H4 (cell line): ENCODE measurements around the gene ITGA6. TPM values are rescaled to one million over a fixed set of nuclear protein-coding genes. Genes with fewer than 3 reads are reported as not detected.

ENCODE experiments used
- DNase-seq: peaks from one replicate; pipeline ENCODE4 v3.0.0-alpha.2; 2015; ENCODE audit warnings: low spot score
- total RNA-seq: library from RNA; depleted of rRNA; stranded (reverse); fragments of >200 nt; shearing (Covaris generic); gene quantifications from 2 replicates; pipeline ENCODE4 v1.2.3, GENCODE V29; 2014; rRNA removed

Gene ITGA6
- total RNA-seq: 26.8 and 29.1 TPM in 2 replicates

GRCh38 chr2:172427256-172427989, at the start of gene ITGA6:
ITGA6 (plus strand) TSS chr2:172427586.
- peak; percentile 42 for DNase-seq

- no peak for DNase-seq
Measured at GRCh38 chr2:172380436-172381274, 46.7 kb upstream of the ITGA6 start.

GRCh38 chr2:172381275-172382027, 45.9 kb upstream of the ITGA6 start:
- DNase-seq: no peak

DNA sequence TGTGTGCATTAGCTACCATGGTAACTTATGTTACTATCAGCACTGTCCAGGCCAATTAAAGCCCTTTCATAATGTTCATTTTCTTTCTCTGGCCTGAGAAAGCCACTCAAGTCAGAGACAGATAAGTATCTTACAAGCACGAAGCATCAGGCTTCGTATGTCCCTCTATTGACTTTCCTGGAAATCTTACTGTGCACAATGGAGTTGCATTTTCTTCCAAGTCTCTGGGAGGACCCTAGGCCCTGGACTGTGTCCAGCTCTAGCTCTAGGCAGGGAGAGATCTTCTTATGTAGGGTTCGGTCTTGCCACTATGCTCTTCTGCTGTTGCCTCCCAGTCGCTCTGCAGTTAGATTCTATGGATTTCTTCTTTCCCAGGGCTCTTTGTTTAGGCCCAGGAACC, 40.0 kb upstream of the ITGA6 start:
- no peak for DNase-seq

DNA sequence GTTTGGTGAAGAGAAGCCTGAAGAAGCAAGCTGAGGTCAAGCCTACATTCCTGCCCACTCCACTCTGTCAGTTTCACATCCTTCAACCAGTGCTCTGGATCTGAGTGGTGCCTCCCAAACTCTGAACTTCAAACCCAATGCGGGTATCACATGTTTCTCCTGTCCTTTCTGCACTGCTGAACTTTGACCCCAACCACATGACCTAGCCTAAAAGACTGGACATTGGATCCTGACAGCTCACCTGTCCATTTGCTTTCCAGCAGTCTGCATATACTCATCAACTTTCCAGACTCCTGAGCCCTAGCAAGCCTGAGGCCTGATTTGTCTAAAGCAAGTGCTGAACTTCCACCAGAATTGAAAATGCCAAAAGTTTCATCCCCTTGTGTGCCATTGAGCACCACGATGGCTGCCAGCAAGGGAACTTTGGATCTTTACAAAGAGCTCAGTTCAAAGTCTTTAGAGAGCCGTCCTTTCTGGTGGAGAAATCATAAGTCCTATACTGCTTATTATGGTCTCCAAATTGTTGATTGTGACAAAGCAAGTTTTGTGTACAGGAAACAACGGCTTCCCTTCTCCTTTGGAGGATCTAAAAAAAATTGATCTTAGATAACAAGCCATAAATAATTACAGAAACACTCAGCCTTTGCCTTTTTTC, 37.6 kb upstream of the ITGA6 start:
- DNase-seq: no peak

DNA sequence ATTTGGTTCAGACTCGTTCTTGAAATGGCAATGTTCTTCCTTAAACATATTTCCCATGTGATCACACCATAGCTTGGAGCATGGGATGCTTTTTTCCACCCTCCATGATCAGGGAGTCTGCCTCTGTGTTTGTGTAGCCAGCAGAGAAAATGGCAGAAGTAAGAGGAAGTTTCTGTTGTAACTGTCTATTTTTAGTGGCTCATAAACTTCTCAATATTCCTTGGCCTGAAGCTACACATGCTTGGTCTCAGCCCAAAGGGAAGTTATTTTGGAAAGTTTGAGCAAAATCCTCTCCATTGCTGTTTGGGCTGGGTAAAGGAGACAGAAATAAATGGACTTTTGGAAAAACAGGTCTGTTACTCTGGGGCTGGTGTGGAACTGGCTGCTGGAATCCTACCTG, 33.4 kb upstream of the ITGA6 start:
- DNase-seq: no peak

GRCh38 chr2:172395503-172395902, 31.9 kb upstream of the ITGA6 start:
- DNase-seq: no peak

GRCh38 chr2:172397148-172397834, 30.1 kb upstream of the ITGA6 start:
- DNase-seq: no peak

GRCh38 chr2:172398440-172398839, 28.9 kb upstream of the ITGA6 start:
- no peak for DNase-seq

- no peak for DNase-seq
Measured at GRCh38 chr2:172399765-172400164, 27.6 kb upstream of the ITGA6 start.

- DNase-seq: no peak
Measured at GRCh38 chr2:172402198-172402597, 25.2 kb upstream of the ITGA6 start.

DNA sequence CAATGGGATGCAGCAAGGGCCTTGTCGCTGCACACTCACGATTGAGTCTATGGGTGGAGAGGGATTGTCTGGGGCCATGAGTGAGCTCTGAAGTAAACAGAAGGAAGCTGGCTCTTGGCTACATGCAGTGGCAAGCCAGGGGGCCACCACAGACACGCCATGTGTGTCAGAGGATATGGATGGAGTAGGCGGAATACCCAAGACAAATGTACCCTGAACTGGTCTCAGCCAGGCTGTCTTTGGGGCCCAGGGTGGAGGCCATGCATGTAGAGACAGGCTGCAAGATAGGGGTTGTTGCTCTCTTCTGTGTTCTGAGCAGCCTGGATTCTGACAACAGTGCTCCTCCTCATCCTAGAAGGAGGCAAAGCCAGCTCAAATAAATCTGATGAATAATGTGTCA, 24.0 kb upstream of the ITGA6 start:
- DNase-seq: no peak

GRCh38 chr2:172403881-172404468, 23.4 kb upstream of the ITGA6 start:
- no peak for DNase-seq

DNA sequence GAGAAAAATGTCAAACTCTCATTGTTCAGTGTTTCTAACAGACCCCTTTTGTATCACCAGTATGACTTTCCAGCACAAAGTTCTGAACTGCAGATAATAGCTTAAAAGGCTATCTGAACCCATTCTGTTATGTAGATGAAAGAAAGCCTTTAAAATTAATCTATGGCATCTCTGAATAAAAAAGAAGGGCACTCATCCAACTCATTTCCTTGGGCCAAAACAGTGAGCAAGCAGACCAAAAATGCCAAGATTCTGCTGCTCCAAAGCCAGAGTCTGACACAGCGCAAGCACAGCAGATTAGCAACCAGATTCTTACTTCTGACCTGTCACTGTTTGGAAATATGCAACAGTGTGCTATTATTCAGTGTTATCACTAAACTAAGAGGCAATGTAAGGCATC, 22.6 kb upstream of the ITGA6 start:
- no peak for DNase-seq

GRCh38 chr2:172405673-172406072, 21.7 kb upstream of the ITGA6 start:
- no peak for DNase-seq

- DNase-seq: no peak
Measured at GRCh38 chr2:172408143-172408766, 19.1 kb upstream of the ITGA6 start.

DNA sequence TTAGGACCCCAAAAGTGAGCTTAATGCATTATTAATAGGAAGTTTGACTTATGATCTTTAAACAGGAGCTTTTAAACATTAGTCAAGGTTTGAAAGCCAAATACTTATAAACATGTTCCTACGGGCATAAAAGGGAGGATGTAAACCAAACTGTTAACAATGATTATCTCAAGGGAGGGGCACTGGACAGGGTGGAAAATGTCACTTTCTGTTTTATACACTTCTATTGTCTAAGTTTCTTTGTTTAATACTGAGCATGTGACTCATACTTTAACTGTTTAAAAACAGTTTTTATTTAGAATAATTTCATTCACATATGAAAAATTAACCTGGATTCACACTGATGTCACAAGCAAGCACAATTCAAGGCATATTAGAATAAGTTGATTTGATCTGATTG, 18.3 kb upstream of the ITGA6 start:
- no peak for DNase-seq

- DNase-seq: no peak
Measured at GRCh38 chr2:172412984-172413492, 14.3 kb upstream of the ITGA6 start.

DNA sequence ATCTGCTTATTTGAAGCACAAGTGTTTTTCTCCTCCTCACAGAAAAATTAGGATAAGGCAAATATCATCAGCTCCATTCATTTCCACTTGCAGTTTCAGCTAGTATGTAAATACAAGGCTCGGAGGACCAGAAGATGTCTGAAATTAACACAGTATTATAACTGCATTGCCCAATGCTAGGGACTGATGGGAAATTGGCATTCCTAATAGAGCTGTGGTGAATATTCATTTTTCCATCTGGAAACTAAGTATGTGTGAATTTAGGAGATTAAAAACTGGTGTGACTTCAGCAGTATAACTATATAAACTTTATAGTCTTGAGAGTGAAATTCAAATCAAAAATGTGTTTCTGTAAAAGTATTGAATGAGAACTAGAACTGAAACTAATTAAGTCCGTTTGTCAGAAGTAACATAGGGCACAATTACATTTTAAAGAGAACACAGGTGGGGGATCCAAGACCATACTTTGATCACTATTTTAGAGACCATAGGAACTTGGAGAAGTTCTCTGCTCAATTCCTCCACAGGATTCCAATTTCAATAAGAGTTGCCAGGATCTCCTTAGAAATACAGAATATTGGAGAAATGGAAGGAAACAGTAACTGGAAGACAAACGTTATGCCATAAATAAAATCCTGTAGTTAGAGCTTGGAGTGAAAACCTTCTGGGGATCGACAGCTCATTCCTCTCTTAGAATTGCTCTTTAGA, 12.1 kb upstream of the ITGA6 start:
- no peak for DNase-seq

GRCh38 chr2:172415865-172416183, 11.6 kb upstream of the ITGA6 start:
- DNase-seq: no peak
